SU-DHL-6 (cell line): ENCODE measurements around the gene MBNL1.

Experiments used
- H2AFZ ChIP-seq: fragments of 200-600 bp; sonication (generic); 2 replicates; pipeline ENCODE4 v1.6.1; 2014; ENCODE audit warnings: low read depth, mild to moderate bottlenecking, moderate library complexity, mixed read lengths, antibody characterized with exemption, low read length; ENCODE audit not compliant: severe bottlenecking
- H3F3A ChIP-seq: fragments of 200-600 bp; shearing (Covaris generic); 2 replicates; pipeline ENCODE4 v1.6.0; 2016; ENCODE audit warnings: antibody characterized with exemption, mild to moderate bottlenecking; ENCODE audit not compliant: insufficient read depth
- H3K27ac ChIP-seq: fragments of 200-600 bp; sonication (generic); 2 replicates; pipeline ENCODE4 v1.5.1; 2016; ENCODE audit warnings: low read depth, mild to moderate bottlenecking, low read length, moderate library complexity, mixed read lengths
- H3K27me3 ChIP-seq: fragments of 200-600 bp; sonication (generic), shearing (Covaris generic); 2 replicates; pipeline ENCODE4 v1.6.0; 2014; ENCODE audit warnings: mild to moderate bottlenecking, low read length
- H3K36me3 ChIP-seq: fragments of 200-600 bp; sonication (generic); 2 replicates; pipeline ENCODE4 v1.6.1; 2014; ENCODE audit warnings: mild to moderate bottlenecking, low read length, mixed read lengths
- H3K4me2 ChIP-seq: fragments of 300-600, 200-600 bp; shearing (Covaris generic), sonication (generic); 2 replicates; pipeline ENCODE4 v1.6.0; 2014; ENCODE audit warnings: low read length, low read depth, mild to moderate bottlenecking; ENCODE audit not compliant: poor library complexity, severe bottlenecking
- H3K4me3 ChIP-seq: fragments of 200-600 bp; sonication (generic); 2 replicates; pipeline ENCODE4 v1.5.1; 2014; ENCODE audit warnings: antibody characterized with exemption, low read length, mild to moderate bottlenecking, mixed read lengths; ENCODE audit not compliant: insufficient read depth, poor library complexity, severe bottlenecking
- H3K79me2 ChIP-seq: fragments of 200-600 bp; sonication (generic); 2 replicates; pipeline ENCODE4 v1.6.1; 2014; ENCODE audit warnings: mild to moderate bottlenecking, low read length, moderate library complexity; ENCODE audit not compliant: insufficient read depth
- H3K9ac ChIP-seq: fragments of 200-600 bp; sonication (generic); 2 replicates; pipeline ENCODE4 v1.7.0; 2014; ENCODE audit warnings: mild to moderate bottlenecking, low read length
- H3K9me2 ChIP-seq: fragments of 200-600 bp; sonication (generic); replicated peaks from 2 replicates; pipeline ENCODE4 v1.6.1; 2014; ENCODE audit warnings: low read length; ENCODE audit not compliant: insufficient read depth
- H3K9me3 ChIP-seq: fragments of 200-600 bp; sonication (generic); 2 replicates; pipeline ENCODE4 v1.6.1; 2014; ENCODE audit warnings: low read length, mixed read lengths; ENCODE audit not compliant: insufficient read depth
- H4K20me1 ChIP-seq: fragments of 200-600 bp; sonication (generic); 2 replicates; pipeline ENCODE4 v1.6.1; 2014; ENCODE audit warnings: low read depth, mild to moderate bottlenecking, antibody characterized with exemption, low read length, moderate library complexity, mixed read lengths
- EZH2phosphoT487 ChIP-seq: fragments of 200-600 bp; sonication (generic), shearing (Covaris generic); conservative IDR thresholded peaks from 2 replicates; pipeline ENCODE4 v1.6.1; 2018; ENCODE audit warnings: mild to moderate bottlenecking, antibody characterized with exemption, low read length, moderate library complexity, mixed read lengths
- TF ChIP-seq, protein P1 (sequence below): fragments of 200-600 bp; sonication (generic); IDR thresholded peaks from one replicate; pipeline ENCODE4 v1.5.1; 2017; ENCODE audit warnings: antibody characterized with exemption, mild to moderate bottlenecking, low read length, moderate library complexity; ENCODE audit not compliant: insufficient read depth, poor library complexity, severe bottlenecking

Gene MBNL1

DNA sequence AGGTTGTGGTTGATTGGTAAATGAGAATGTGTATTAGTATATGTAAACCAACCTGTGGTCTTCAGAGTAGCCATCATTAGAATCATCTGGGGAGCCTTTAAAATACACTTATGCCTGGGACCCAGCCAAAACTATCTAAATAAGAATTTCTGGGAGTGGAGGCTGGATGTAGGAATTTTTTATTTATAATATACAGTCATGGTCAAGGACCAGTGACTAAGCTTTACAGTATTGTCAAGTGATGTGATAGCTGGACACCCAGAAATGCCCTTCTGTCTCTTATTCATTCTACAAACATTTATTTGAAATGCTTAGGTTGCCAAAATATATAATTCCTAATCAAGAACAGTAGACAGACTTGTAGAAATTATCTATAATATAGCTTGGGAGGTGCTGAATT is 132.2 kb downstream of the MBNL1 start:
- Histone ChIP-seq H3K27me3 (no peaks in the 10 kb centered on the region), H3K27ac (no peak overlapping the region; the same call in 1 of the 2 replicates)

DNA sequence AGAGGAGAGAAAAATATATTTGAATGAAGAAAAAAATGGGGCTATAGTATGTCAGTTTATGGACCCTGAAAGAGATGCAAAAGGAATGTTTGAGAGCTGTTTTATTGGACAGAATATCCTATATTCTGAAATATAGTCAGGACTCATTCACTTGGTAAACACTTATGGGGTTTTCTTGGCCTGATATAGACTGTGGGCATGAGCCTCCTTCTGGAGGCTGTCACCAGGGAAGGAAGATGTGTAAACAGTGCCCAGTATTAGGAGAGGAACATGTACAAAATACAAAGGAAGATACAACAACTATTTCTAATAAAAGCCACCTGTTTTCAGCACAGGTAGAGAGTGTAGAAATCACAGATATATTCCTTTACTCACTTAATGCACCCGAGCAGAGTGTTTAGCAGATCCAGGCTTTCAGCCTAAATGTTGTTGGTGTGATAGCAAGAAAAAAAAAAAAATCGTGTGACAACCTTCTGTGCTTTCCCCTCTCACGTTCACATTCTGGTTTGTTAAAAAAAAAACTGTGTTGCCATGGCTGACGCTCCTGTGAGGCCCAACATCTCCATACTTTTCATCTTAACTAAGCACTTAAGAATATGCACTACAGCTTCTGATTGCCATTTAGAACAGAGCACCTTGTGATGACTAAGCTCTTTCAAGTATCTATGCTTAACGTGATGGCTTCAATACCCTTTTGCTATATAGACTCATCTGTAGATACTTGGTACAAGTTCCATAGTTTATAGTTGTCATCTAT is 134.1 kb downstream of the MBNL1 start:
- Histone ChIP-seq H3K9ac (no peak overlapping the region), H3K4me3 (no peak overlapping the region), H3F3A (peaks cover 13% of the 10 kb centered on the region; the same call in 1 of the 2 replicates), H3K36me3 (no peaks in the 10 kb centered on the region), H2AFZ (no peak overlapping the region), H3K9me2 (no peaks in the 10 kb centered on the region), H4K20me1 (peaks cover 39% of the 10 kb centered on the region), H3K27ac (peak overlapping the region; percentile 9; the same call in 1 of the 2 replicates), H3K27me3 (no peaks in the 10 kb centered on the region), H3K9me3 (no peaks in the 10 kb centered on the region), H3K4me2 (no peak overlapping the region), H3K79me2 (peaks cover 99% of the 10 kb centered on the region)
- no peak for TF ChIP-seq EZH2phosphoT487
- TF ChIP-seq, protein P1, sequence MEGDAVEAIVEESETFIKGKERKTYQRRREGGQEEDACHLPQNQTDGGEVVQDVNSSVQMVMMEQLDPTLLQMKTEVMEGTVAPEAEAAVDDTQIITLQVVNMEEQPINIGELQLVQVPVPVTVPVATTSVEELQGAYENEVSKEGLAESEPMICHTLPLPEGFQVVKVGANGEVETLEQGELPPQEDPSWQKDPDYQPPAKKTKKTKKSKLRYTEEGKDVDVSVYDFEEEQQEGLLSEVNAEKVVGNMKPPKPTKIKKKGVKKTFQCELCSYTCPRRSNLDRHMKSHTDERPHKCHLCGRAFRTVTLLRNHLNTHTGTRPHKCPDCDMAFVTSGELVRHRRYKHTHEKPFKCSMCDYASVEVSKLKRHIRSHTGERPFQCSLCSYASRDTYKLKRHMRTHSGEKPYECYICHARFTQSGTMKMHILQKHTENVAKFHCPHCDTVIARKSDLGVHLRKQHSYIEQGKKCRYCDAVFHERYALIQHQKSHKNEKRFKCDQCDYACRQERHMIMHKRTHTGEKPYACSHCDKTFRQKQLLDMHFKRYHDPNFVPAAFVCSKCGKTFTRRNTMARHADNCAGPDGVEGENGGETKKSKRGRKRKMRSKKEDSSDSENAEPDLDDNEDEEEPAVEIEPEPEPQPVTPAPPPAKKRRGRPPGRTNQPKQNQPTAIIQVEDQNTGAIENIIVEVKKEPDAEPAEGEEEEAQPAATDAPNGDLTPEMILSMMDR: no peak

More for the DNA sequence above, 132.2 kb downstream of the MBNL1 start:
- no peak overlapping the region for H3K4me2 ChIP-seq
- H3K9me3 ChIP-seq: no peaks in the 10 kb centered on the region
- H3K4me3 ChIP-seq: no peak overlapping the region
- no peaks in the 10 kb centered on the region for H3K9me2 ChIP-seq
- peaks cover 98% of the 10 kb centered on the region for H3K79me2 ChIP-seq
- TF ChIP-seq EZH2phosphoT487: no peak
- TF ChIP-seq, protein P1: no peak
- H3K9ac ChIP-seq: no peak overlapping the region
- H3F3A ChIP-seq: peaks cover 14% of the 10 kb centered on the region; the same call in 1 of the 2 replicates
- peaks cover 42% of the 10 kb centered on the region for H4K20me1 ChIP-seq
- H2AFZ ChIP-seq: no peak overlapping the region
- peaks cover 9% of the 10 kb centered on the region for H3K36me3 ChIP-seq

DNA sequence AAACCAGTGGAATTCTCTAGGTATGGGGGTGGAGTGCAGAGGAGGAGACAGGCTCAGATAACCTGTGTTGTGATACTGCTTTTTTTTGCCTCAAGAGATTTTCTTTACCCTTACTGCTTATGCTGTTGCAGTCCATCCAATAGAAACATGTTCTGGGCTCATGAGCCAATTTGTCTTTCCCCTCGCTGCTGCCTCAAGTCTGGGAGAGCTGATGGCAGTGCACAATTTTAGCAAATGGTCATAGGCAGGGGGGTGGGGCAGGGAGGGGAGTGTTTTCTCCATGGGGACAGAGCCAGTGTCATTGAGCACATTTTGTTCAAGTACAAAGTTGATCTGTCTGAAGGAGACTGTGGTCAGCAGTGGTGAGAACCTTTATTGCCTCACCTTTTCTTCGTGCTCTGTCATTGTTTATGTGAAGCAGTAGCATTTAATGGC is 134.9 kb downstream of the MBNL1 start:
- no peak for TF ChIP-seq EZH2phosphoT487
- TF ChIP-seq, protein P1: no peak
- Histone ChIP-seq H3K36me3 (no peaks in the 10 kb centered on the region), H3K9me2 (no peaks in the 10 kb centered on the region), H3K4me3 (no peak overlapping the region), H3K27ac (no peak overlapping the region), H3K9ac (no peak overlapping the region), H3K9me3 (no peaks in the 10 kb centered on the region), H3K4me2 (no peak overlapping the region), H3K79me2 (peaks cover 99% of the 10 kb centered on the region), H3K27me3 (no peaks in the 10 kb centered on the region), H2AFZ (no peak overlapping the region), H3F3A (peaks cover 14% of the 10 kb centered on the region; the same call in 1 of the 2 replicates), H4K20me1 (peaks cover 36% of the 10 kb centered on the region)
